ENCODE measurements around the gene GADD45G. TPM values are rescaled to one million over a fixed set of nuclear protein-coding genes. Genes with fewer than 3 reads are reported as not detected.

The GADD45G gene
- polyA plus RNA-seq, 2 of the 4 experiments (the other 2 are of a cell fraction), result 0.15 to 0.16 TPM

GRCh38 chr9:89558948-89559347 is 45.9 kb upstream of the GADD45G start:
- CTCF ChIA-PET, result interaction anchor here (1.0 kb wide), 3 partner anchors 10 to 49 kb away, joined by 3 to 6 read pairs (median 3); no protein-coding TSS in a partner anchor

GRCh38 chr9:89562186-89562814 is 42.5 kb upstream of the GADD45G start:
- CTCF ChIA-PET, result interaction anchor here (0.6 to 3.5 kb wide), 6 partner anchors 13 to 283 kb away, joined by 3 to 11 read pairs (median 4); no protein-coding TSS in a partner anchor
- Histone ChIP-seq H3K9me3 (no peaks in the 10 kb centered on the region), H3K27ac (peak overlapping the region in 1 of 2 experiments; percentile 63; a peak in 2 of 6 replicates), H3K4me1 (peaks cover 14% of the 10 kb centered on the region; the same call in 2 of the 3 replicates), H3K4me3 (no peak overlapping the region), H3K4me2 (peak overlapping the region; percentile 42)
- POLR2A ChIA-PET, result no interaction called here
- 70% methylated on average over 10 of the region's 10 CpGs for WGBS (ENCODE audit: missing lambda C conversion rate)
- FAIRE-seq (no peak), ATAC-seq (peak in 1 of 2 experiments; percentile 47; a peak in 2 of 6 replicates), DNase-seq (ENCODE audit: low read depth in 1 of 2, low spot score in 1 of 2) (peak in 1 of 2 experiments; percentile 6)
- TF ChIP-seq ZFP36 (IDR thresholded peaks at IDR 0.05; ENCODE audit: borderline replicate concordance, partially characterized antibody) (no peak), NFE2L2 (conservative IDR thresholded peaks at IDR 0.05; ENCODE audit: low read length) (no peak), MAZ (IDR thresholded peaks at IDR 0.05; ENCODE audit: borderline replicate concordance, low read depth, low read length) (no peak)

More at GRCh38 chr9:89558948-89559347, 45.9 kb upstream of the GADD45G start:
- FAIRE-seq (no peak), ATAC-seq (no peak), DNase-seq (ENCODE audit: low read depth in 1 of 2, low spot score in 1 of 2) (no peak)
- no peak overlapping the region for H3K27ac ChIP-seq
- POLR2A ChIA-PET, result no interaction called here
- WGBS (ENCODE audit: missing lambda C conversion rate), result 57% methylated on average over 2 of the region's 2 CpGs
- peaks cover 25% of the 10 kb centered on the region for H3K4me1 ChIP-seq
- TF ChIP-seq JUN (IDR thresholded peaks at IDR 0.05), result no peak
- H3K4me2 ChIP-seq, result no peak overlapping the region
- no peak overlapping the region for H3K4me3 ChIP-seq
- no peaks in the 10 kb centered on the region for H3K9me3 ChIP-seq

GRCh38 chr9:89563571-89564345 is 41.1 kb upstream of the GADD45G start:
- DNase-seq (ENCODE audit: low read depth in 1 of 2, low spot score in 1 of 2) (no peak), ATAC-seq (no peak), FAIRE-seq (no peak)
- 62% methylated on average over 15 of the region's 15 CpGs for WGBS (ENCODE audit: missing lambda C conversion rate)
- peaks cover 14% of the 10 kb centered on the region; the same call in 2 of the 3 replicates for H3K4me1 ChIP-seq
- no peaks in the 10 kb centered on the region for H3K9me3 ChIP-seq
- H3K4me3 ChIP-seq, result no peak overlapping the region
- H3K4me2 ChIP-seq, result no peak overlapping the region
- no peak overlapping the region for H3K27ac ChIP-seq
- ChIA-PET CTCF (interaction anchor here (1.2 to 3.5 kb wide), 4 partner anchors 12 to 539 kb away, joined by 3 to 11 read pairs (median 4); no protein-coding TSS in a partner anchor), POLR2A (no interaction called here)
- no peak for TF ChIP-seq HEYL (CRISPR knock-in tag; IDR thresholded peaks at IDR 0.05)
- TF ChIP-seq HMGXB4 (CRISPR knock-in tag; IDR thresholded peaks at IDR 0.05; ENCODE audit: borderline replicate concordance), result no peak

- no peak for FAIRE-seq
- Histone ChIP-seq H3K4me3 (no peak overlapping the region), H3K9me3 (no peaks in the 10 kb centered on the region), H3K27ac (no peak overlapping the region), H3K4me2 (no peak overlapping the region), H3K4me1 (peaks cover 14% of the 10 kb centered on the region; the same call in 2 of the 3 replicates)
- DNase-seq (ENCODE audit: low read depth in 1 of 2, low spot score in 1 of 2), result peak in 1 of 2 experiments; percentile 48
- TF ChIP-seq HDAC2 (IDR thresholded peaks at IDR 0.05) (no peak), JUN (IDR thresholded peaks at IDR 0.05) (no peak), MYC (IDR thresholded peaks at IDR 0.05; ENCODE audit: borderline replicate concordance, low read length) (no peak), ELK1 (IDR thresholded peaks at IDR 0.05; ENCODE audit: low read depth, low read length) (no peak), EHF (CRISPR knock-in tag; IDR thresholded peaks at IDR 0.05) (no peak), CBX8 (IDR thresholded peaks at IDR 0.05) (no peak), HES2 (IDR thresholded peaks at IDR 0.05) (no peak), HOXA7 (CRISPR knock-in tag; IDR thresholded peaks at IDR 0.05) (no peak), HOXB5 (CRISPR knock-in tag; IDR thresholded peaks at IDR 0.05) (no peak), CEBPB (IDR thresholded peaks at IDR 0.05) (no peak), RAD21 (conservative IDR thresholded peaks at IDR 0.05 in 1 of 2, IDR thresholded peaks at IDR 0.05 in 1 of 2) (no peak), ZC3H11A (IDR thresholded peaks at IDR 0.05) (no peak), POLR2AphosphoS2 (conservative IDR thresholded peaks at IDR 0.05; ENCODE audit: low read length) (no peak), PHF8 (IDR thresholded peaks at IDR 0.05; ENCODE audit: borderline replicate concordance, low read depth) (no peak), EHMT2 (IDR thresholded peaks at IDR 0.05; ENCODE audit: low read depth) (no peak)
- peak in 1 of 2 experiments; percentile 90; a peak in 4 of 6 replicates for ATAC-seq
- ChIA-PET CTCF (interaction anchor here (1.2 to 3.5 kb wide), 4 partner anchors 11 to 539 kb away, joined by 3 to 11 read pairs (median 4); no protein-coding TSS in a partner anchor), POLR2A (no interaction called here)
- WGBS (ENCODE audit: missing lambda C conversion rate), result 72% methylated on average over 14 of the region's 14 CpGs
Measured at GRCh38 chr9:89564346-89564878, 40.4 kb upstream of the GADD45G start.

Data from A549 (cell line).